Activated CD4-positive, alpha-beta T cell treated with anti-CD3 and anti-CD28 coated beads for 1 hour (primary cell): ENCODE data around the gene INTS6.
"Not testable (repeated sequence)": the region's sequence is repeated elsewhere in the genome, so short reads cannot be mapped to it uniquely, and the experiment has no call there.

Experiments used
- DNase-seq: peaks from one replicate; pipeline ENCODE4 v3.0.0-alpha.2; 2020

Gene INTS6

GRCh38 chr13:51453959-51454703 is 1.3 kb upstream of the INTS6 start:
- peak; percentile 28 for DNase-seq

- DNase-seq: peak; percentile 76
These were observed 547 bp upstream of the INTS6 start for GRCh38 chr13:51453207-51453958.

- peak; percentile 60 for DNase-seq
These were observed 1.1 kb downstream of the INTS6 start for GRCh38 chr13:51451467-51452360.

- DNase-seq: no peak
These were observed 1.7 kb downstream of the INTS6 start for GRCh38 chr13:51451134-51451466.

GRCh38 chr13:51449018-51449417 is 3.8 kb downstream of the INTS6 start:
- DNase-seq: no peak

GRCh38 chr13:51444922-51445321 is 7.9 kb downstream of the INTS6 start:
- DNase-seq: no peak

- no peak for DNase-seq
These were observed 12.5 kb downstream of the INTS6 start for GRCh38 chr13:51440381-51440780.

- DNase-seq: no peak
These were observed 15.2 kb downstream of the INTS6 start for GRCh38 chr13:51437550-51438127.

- no peak for DNase-seq
These were observed 17.7 kb downstream of the INTS6 start for GRCh38 chr13:51435002-51435578.

- no peak for DNase-seq
These were observed 20.3 kb downstream of the INTS6 start for GRCh38 chr13:51432576-51432975.

GRCh38 chr13:51426982-51427381 is 25.9 kb downstream of the INTS6 start:
- no peak for DNase-seq

GRCh38 chr13:51425410-51426042 is 27.3 kb downstream of the INTS6 start:
- no peak for DNase-seq

- DNase-seq: no peak
These were observed 29.1 kb downstream of the INTS6 start for GRCh38 chr13:51423766-51424165.

- no peak for DNase-seq
These were observed 30.4 kb downstream of the INTS6 start for GRCh38 chr13:51422484-51422883.

GRCh38 chr13:51420681-51421490 is 31.9 kb downstream of the INTS6 start:
- DNase-seq: no peak

GRCh38 chr13:51419001-51419636 is 33.7 kb downstream of the INTS6 start:
- DNase-seq: no peak

GRCh38 chr13:51417716-51418115 is 35.1 kb downstream of the INTS6 start:
- DNase-seq: no peak

- DNase-seq: no peak
These were observed 36.7 kb downstream of the INTS6 start for GRCh38 chr13:51416107-51416506.

- not testable (repeated sequence) for DNase-seq
These were observed 37.5 kb downstream of the INTS6 start for GRCh38 chr13:51415339-51415738.

- no peak for DNase-seq
These were observed 40.4 kb downstream of the INTS6 start for GRCh38 chr13:51412431-51412830.

- no peak for DNase-seq
These were observed 47.7 kb downstream of the INTS6 start for GRCh38 chr13:51405176-51405575.
